Inflammatory macrophage treated with lipopolysaccharide for 1 hour (primary cell): Measurements from ENCODE around the gene HUS1.
"Not testable (repeated sequence)": the region's sequence is repeated elsewhere in the genome, so short reads cannot be mapped to it uniquely, and the experiment has no call there.

Source experiments
- DNase-seq, 2 donors: peaks; one replicate each; pipeline ENCODE4 v3.0.0-alpha.2; 2020 to 2022

HUS1 gene

DNA sequence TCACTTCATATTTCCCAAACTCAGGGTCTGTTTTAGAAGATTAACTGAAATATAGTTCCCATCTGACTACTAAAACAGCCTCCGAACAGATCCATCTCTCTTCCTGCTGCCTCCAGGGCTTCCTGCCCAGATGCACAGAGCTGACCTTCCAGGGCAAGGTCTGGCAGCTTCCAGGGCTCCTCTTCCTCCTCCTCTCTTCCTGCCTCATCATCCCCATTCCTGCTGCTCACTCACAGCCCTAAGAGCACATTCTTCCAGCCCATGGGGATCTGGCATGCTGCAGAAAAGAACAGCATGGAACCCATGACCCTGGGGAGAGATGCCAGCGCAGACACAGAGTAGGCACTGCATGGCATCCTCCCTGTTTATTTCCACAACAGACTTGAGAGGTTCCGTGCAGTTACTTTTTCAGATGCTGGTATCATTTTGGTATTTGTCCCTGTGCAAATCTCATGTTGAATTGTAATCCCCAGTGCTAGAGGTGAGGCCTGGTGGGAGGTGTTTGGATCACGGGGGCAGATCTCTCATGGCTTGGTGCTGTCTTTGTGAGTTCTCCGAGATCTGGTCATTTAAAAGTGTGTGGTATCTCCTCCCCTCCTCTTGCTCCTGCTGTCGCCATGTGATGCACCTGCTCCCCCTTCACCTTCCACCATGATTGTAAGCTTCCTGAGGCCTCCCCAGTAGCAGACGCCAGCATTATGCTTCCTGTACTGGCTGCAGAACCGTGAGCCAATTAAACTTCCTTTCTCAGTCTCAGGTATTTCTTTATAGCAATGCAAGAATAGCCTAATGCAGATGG is 35.5 kb downstream of the HUS1 start:
- no peak for DNase-seq

GRCh38 chr7:47942651-47943050 is 36.8 kb downstream of the HUS1 start:
- DNase-seq: not testable (repeated sequence)

DNA sequence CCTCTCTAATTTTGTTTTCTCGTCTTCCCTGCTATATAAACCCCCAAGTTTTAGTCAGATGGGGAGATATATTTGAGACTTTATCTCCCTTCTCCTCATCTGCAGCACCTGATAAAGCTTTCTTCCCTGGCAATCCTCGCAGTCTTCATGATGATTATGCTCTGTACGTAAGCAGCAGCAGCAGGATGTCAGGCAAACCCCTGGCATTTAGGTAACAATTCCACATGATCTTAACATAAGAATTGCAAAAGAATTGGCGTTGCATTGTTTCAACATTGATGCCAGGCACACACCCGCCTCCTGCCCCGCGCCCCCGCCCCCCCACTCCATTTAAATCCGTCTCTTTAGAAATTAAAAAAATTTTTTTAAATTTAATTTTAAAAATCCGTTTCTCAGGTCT is 37.3 kb downstream of the HUS1 start:
- peak; percentile 60 to 81 for DNase-seq

- peak; percentile 93 to 98 for DNase-seq
Observed at GRCh38 chr7:47941136-47941844, 38.1 kb downstream of the HUS1 start.

DNA sequence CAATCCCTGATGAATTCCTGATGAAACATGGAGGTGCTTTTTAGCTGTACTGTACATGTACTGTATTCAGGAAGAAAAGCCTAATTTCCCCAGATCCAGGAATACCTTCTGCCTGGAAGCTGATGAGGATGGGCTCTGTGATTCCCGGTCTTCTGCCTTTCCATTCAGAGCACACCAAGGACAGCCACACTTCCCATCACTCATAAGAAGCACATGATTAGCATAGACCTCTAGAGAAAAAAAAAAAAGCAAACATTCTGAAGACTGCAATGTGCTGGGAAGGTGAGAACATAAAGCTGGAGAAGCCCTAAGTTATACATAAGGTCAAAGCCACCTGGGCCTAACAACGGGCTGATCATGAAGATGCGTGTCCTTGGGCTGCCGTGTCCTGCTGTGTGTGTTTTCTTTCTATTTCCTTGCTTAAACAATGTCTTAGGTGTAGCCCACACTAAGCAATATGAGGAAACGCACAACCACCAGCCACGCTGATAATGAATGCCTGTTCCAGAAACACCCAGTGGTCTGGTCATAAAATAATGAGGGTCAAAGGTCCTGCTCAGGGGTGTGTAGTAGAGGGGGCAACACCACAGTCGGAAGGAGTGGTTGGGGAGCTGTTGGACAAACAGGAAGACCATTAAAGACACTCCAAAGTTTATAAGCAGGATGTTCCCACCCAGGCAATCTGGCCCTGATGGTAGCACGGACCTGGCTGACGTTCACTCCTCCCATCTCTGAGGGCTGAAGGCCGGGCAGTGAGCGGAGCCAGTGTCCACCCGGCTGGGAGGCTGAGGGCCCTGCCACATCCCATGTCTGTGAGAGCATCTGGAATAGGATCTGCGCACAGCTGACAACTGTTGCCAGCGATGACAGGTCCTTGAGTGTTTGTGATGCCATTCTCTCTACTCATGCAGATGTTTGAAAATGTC is 39.1 kb downstream of the HUS1 start:
- DNase-seq: no peak

DNA sequence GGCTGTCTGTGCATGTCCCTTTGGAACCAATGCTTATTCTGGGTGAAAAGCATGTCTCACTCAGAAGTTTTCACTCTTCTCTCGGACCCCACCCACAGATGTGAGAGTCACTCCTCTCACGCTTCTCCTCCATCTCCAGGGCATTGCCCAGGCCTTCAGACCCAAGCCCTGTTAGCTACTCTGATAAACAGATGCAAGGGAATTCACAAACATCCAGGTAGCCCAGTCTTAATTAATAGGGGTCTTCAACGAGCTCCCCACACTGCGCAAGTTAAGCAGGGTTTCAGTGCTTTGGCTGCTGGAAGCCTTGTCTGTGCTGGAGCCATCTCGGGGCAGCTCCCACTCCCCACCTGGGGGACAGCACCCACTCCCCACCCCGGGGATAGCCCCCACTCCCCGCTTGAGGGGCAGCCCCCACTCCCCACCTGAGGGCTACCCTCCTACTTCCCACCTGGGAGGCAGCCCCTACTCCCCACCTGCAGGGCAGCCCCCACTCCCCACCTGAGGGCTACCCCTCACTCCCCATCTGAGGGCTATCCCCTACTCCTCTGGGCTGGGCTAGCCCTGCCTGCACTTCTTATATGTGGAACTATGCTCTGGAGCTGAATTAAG is 39.9 kb downstream of the HUS1 start:
- DNase-seq: no peak

DNA sequence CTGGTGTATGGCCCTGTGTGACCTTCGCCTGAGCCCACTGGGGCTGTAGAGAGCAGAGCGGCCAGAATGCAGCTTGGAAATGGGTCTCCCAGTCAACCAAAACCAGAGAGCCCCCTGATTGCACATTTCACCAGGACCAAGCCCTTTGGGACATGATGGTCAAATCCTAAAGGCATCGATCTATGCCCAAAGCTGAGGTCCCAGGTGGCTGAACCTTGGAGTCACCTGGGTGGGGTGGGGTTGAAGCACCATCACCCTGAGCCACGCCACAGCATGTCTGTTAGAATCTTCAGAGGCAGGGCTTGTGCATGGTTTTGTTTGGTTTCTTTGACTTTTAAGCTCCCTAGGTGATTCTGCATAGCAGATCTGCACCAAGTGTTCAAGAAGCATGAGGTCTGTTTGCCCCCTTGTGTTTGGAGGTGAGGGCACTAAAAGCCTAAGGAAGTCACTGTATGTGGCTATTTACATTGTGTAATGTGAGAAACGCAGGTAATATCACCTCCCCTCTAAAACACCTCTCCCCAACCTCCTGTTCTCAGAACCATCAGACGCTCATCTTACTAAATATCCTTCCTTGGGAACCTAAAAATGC is 40.7 kb downstream of the HUS1 start:
- no peak for DNase-seq

- no peak for DNase-seq
Observed at GRCh38 chr7:47937711-47938573, 41.5 kb downstream of the HUS1 start.

GRCh38 chr7:47937065-47937687 is 42.2 kb downstream of the HUS1 start:
- DNase-seq: no peak

- DNase-seq: no peak
Observed at GRCh38 chr7:47936323-47936722, 43.1 kb downstream of the HUS1 start.

DNA sequence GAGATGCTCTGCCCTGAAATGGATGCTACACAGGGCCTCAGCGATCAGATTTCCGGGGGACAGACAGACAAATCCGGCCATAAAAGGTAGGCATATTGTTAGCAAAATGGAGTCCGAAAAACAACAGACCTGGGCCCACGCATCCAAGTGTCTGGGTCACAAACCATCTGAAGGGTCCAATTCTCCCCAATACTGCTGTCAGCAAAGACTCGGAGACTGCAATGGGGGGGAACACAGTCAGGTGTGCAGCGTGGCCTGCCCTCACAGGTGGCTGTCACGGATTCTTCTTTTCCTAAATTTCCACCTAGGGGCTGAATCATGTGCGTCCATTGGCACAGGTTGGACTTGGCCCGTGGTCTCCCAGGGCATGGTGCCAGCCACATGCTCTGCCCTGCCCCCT is 44.1 kb downstream of the HUS1 start:
- DNase-seq: no peak

DNA sequence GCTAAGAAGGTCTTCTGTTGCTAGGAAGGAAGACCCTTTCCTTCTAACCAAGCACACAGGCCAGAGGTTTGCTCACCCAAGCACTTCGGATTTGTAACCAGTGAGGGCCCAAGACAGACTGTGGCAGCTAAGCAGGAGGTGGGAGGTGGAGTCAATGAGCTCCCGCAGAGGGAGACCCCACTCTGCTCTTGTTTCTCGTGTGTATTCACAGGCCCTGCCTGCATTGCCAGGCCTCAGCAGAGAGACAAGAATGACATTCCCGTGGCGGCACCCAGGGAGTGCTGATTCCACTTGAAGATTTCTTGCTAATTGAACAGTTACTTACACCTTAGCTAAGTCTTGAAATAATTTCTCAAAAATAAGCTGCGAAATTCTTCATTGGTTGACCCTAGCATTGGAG is 44.6 kb downstream of the HUS1 start:
- DNase-seq: no peak

GRCh38 chr7:47933215-47933614 is 46.2 kb downstream of the HUS1 start:
- DNase-seq: no peak

DNA sequence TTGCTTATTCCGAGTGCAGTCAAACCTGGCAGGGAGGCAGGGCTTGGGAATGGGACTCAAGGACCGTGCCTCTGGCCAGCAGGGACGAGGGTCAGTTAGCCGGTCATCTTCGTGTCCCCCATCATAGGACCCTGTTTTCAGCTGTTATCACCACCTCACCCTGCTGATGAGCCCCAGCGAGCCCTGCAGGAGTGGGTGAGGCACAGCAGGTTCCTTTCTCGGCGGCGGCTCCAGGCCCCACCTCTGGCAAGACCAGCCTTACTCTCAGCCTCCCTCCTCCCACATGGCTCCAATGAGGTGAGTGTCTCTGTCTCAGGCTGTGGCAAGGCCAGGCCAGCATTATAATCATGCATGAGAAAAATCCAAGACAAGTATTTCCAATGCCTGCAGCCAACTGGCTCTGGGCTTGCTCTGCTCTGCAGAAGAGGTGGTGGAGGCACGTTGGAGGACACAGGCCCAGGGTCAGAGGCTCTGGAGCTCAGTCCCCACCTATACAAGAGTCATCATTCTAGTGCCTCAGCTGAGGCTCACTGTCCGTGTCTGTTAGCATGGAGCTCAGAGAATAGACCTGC is 46.9 kb downstream of the HUS1 start:
- no peak for DNase-seq

DNA sequence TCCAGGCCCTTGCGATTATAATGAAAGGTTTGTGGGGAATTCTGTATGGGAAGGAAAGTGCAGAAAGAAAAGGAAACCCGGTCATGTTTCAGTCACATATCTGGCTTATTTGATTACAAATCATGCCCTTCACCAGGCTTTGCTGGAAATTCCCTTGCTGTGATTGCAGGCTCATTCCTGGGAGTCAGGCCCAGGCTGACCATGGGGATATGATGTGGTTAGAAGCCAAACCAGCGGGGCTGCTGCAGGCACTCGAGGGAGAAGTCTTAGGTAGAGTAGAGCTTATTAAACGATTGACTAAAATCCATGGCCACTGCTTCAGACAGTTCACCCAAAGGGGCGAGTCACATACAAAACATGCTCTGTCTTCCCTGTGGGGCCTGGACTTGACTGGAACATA is 47.4 kb downstream of the HUS1 start:
- peak; percentile 26 to 71 for DNase-seq

- DNase-seq: peak in 1 of 2 donors; percentile 39
Observed at GRCh38 chr7:47931005-47932004, 48.1 kb downstream of the HUS1 start.

GRCh38 chr7:47924266-47924665 is 55.1 kb downstream of the HUS1 start:
- DNase-seq: peak; percentile 62 to 66

- DNase-seq: not testable (repeated sequence)
Observed at GRCh38 chr7:47923081-47923875, 56.1 kb downstream of the HUS1 start.
